ENCODE results near the gene NAB2.

The NAB2 gene

DNA sequence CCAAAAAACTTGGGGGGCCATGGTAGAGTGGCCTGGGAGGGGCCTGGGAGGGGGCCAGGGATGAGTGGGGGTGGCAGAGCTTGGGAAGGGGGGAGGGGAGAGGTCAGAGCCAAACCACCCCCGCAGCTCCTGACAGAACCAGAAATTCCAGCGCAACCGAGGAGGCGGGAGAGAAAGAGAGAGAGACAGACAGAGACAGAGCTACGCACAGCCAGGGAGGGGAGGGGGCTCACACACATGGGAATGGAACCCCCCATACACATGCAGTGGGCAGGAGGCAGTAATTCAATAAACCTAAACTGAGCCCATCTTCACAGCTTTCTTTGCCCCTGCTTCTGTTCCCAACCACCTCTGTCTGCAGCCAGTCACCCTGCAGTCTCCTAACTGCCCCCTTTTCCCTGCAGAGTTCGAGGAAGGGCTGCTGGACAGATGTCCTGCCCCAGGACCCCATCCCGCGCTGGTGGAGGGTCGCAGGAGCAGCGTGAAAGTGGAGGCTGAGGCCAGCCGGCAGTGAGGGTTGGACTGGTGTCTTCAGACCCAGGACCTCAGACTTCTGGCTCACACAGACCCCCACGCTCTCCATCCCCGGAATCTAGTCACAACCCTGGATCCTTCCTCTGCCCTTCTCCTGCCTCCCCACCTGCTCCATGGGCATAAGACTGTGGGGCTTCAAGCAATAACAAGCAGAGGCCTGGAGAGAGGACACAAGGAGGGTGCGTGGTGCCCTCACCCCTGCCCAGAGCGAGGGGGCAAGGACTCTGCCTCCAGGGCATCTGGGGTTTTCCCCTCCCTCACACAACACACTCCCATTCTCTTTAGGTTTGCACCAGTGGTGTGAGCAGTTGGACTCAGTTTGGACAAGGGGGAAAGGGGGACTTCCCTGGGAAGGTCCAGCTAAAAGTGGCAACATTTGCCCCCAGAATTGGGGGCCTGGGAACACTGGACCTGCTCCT is 5.6 kb downstream of the NAB2 start:
- no peak for DNase-seq (ENCODE audit: low read depth)

DNA sequence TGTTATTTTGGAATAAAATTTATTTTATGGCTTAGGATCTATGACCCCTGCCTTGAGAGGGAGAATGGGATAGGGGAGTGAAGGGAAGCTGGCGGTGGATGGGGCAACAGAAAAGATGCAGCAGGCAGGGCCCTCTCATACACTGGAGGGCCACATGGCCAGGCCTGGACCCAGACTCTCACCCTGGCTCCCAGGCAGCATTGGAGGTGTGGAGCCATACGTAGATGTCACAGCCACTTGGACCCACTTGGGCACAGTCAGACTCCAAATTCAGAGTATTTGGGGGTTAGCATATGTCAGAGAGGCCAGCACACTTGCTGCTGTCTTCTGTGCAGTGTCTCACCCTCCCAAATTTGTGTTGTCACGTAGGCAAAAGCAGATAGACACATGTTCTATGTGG is 6.5 kb downstream of the NAB2 start:
- no peak for DNase-seq (ENCODE audit: low read depth)

DNA sequence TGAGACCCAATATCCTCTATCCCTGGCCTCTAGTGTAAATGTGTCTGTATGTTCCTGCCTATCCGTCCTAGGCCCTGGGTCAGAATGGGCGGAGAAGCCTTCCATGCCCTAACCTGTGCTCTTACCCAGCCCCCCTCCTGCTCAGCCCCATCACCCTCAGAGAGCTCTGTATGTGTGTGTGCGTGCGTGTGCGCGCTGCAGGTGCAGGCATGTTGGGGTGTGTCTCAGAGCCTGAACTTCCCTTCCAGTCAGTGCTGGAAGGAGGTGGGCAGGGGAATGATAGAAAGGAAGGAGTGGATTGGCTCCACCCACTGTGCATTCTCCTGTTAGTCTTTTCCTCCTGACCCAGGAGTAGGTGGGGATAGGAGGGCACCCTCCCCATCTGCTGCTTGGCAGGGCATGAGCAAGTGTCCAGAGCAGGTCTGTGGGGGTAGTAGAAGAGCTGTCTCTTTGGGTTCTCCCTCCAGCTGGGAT is 7.2 kb downstream of the NAB2 start:
- no peak for DNase-seq (ENCODE audit: low read depth)

DNA sequence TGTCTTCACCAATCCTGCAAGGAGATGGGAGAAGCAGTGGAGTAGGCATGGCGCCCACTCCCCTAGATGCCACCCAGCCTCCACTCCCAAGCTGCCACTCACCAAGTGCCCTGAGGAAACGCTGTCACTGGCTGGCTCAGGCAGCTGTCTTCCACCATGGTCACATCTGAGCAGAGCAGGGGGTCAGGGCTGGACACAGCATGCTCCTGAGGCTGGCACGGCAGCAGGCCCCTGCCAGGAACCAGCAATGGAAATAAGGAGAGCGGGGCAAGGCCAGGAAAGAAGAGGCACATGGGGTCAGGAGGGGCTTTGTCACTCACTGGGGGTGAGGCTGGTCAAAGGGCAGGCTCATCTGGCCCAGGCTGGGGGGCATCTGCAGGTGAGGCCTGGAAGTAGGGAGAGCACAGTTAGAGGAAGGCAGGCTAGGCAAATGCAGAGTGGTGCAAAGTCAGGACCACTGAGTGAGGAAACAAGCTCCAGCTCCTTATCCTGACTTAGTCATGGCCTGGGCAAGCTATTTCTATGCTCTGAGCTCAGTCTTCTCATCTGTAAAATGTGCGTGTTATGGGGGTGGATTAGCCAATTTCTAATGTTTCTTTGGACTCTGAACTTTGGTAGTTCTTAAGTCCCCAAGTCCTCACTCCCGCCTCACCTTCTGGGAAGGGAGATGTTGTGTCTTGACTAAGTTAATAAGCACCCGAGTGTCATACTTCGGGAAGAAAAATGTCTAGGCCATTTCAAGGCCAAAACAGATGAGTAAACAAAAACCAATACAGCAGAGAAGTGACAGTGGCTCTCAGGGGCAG is 8.0 kb downstream of the NAB2 start:
- no peak for DNase-seq (ENCODE audit: low read depth)

DNA sequence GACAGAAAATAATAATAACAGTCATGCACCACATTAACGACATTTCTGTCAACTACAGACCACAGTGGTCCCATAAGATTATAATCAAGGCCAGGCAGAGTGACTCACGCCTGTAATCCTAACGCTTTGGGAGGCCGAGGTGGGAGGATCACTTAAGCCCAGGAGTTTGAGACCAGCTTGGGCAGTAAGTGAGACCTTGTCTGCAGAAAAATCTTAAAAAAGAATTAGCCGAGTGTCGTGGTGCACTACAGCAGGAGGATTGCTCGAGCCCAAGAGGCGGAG is 8.6 kb downstream of the NAB2 start:
- no peak for DNase-seq (ENCODE audit: low read depth)

DNA sequence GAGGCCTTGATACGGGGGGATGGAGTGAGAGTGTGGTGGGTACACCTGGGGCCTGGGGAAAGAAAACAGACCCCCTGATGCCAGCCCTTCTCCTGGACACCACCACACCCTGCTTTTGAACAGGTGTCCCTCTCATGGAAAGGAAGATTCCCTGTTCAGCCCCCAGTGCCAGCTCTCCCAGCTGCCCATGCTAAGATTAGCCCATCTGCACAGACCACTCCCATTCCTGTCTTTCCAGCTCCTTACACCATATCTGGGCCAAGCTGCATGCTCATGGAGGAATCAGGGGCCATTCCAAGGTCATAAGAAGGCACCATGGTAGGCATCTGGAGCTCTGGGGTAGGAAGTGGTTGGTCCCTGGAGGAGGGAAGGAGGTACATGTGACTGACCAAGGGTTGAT is 9.6 kb downstream of the NAB2 start:
- no peak for DNase-seq (ENCODE audit: low read depth)

DNA sequence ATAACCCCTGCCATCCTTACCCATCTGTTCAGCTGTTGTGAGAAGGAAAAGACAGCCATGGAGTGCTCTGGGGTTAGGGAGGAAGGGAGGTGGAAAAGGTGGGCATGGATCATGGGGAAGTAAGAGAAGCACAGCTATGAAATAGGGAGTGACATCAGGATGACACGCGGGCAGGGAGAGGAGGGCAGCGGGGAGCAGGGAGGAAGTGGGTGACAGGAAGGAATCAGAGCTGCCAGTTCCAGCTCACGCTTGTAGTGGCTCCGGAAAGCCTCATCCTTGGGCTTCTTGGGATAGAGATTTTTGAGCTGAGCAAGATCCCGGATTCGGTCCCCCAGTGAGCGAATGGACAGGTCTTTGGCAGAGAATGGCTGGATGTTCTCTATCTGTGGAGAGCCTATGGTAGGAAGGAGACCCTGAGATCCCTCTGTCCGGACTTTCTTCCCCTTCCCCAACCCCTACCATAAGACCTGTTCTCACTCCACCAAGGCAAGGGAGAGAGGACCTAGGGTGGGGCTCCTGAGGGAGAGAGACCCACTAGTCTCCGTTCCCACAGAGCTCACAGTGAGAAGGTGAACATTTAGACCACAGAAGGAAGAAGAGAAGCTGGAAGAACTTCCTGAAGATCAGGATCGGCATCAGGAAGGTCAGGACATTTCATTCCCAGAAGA is 10.3 kb downstream of the NAB2 start:
- DNase-seq (ENCODE audit: low read depth): no peak

DNA sequence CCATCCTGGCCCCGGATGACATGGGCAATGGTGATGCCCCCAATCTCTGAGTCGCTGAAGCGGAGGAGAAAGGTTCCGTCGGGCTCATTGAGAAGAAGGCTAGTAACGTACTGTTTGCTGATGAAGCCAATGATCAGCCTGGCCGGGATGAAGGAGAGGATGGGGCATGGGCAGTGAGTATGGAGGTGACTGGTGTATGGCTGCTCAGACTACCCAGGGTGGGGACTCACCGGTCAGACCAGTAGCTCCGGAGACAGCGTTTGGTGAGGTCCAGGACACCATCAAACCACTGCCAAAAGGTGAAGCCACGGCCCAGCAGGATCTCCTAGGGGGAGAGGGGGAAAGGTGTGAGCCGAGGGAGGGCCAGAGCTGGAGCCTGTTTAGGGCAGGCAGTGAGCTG is 10.9 kb downstream of the NAB2 start:
- no peak for DNase-seq (ENCODE audit: low read depth)

DNA sequence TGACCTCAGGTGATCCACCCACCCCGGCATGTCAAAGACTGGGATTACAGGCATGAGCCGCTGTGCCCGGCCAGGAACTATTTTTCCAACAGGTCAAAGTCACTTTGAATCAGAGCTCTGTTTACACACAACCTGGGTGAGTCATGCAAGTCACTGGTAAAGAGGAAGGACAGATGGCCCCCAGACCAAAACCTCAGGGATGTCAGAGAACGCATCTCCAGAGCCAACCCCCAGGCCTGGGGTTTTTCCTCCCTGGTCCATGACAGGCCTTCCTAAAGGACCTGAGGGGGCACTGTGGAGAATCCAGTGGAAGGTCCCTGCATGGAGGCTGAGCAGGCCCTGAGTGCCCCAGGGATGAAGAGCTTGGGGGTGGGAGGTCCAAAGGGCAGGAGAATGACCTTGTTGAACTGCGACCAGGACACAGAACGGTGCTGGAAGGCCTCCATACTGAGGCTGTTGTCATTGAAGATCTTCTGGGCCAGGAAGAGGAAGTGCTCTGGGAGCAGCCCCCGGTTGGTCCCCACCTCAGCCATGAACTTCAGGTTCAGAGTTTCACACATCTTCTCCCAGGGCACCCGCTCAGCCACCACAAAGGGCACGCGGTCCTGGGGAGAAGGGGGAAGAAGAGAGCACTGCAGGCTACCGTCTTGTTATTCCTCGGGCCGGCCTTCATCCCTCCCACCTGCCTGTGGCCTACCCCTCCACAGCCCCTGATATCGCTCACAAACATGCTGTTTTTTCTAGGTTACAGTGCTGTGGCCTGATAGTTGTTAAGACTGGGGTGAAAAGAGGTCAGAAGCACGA is 13.2 kb downstream of the NAB2 start:
- DNase-seq (ENCODE audit: low read depth): no peak

DNA sequence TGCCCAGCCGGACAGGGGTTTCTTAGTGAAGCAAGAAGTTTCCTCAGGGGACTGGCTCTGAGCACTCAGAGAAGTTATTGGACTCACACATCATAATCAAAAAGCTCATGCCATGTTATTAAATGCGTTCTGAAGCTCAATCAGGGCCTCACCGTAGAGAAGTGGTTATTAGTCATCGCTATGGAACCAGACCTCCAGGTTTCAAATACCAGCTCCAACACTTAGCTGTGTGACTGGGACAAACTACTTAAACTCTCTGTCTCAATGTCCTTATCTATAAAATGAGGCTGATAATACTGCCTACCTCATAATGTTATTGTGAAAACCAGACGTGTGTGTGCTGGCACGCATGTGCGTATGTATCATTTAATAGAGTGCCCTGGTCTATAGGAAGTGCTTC is 14.9 kb downstream of the NAB2 start:
- DNase-seq (ENCODE audit: low read depth): no peak

DNA sequence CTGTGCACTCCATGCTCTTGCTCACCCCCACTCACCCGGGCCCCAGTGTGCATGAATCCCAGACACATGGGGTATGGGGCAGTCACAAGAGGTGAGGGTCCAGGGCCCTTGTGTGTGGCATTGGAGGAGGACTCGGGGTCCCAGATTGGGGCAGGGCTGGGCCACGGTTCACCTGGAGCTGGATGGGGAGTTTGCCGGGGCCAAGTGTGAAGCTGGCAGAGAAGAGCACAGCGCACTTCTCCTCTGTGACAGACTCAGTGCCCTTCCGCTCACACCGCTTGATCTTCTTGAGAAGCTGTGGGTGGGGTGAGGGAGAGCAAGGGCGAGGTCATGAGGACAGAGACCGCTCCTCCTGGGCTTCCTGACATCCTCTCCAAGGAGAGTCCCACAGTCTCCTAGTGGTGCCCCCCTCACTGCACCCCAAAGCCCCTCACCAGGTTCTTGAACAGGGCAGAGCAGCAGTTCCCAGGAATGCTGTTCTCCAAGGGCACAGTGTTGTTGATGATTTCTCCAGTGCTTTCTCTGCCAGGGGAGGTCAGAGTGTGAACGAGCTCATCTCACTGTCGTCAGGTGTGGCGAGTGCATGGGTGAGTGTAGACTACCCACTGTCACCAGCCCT is 15.5 kb downstream of the NAB2 start:
- DNase-seq (ENCODE audit: low read depth): no peak

DNA sequence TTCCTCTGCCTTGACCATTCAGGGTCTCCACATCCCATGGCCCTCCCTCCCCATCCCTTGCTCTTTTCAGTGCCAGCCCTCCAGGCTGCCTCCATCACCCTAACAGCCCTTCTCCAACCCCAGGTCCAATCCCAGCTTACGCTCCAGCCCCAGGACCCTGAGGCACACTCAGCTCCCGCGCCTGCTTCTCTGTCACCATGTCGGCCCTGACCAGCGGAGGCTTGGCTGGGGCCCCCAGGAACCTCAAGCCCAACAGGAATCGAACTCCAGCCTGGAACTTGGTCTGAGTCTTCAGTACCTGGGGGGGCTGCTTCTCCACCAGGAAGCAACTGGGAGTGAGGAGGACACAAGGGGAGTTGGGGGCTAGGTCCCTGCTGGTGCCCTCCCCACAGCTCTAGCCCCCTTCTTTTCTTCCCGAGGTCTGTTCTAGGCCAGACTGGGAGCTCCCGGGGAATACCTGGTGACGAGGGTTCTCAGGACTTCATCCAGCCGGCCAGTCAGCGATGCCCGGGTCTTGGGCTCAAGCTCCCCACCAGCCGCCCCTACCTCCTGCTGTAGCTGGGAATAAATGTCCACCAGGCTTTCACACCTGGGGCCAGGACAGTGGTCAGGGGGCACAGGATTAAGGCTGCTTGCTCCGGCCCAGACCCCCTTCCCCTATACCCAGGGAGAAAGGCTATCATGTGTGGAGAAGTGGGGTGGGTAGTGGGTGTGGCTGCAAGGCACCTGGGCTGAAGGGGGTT is 16.3 kb downstream of the NAB2 start:
- DNase-seq (ENCODE audit: low read depth): no peak

DNA sequence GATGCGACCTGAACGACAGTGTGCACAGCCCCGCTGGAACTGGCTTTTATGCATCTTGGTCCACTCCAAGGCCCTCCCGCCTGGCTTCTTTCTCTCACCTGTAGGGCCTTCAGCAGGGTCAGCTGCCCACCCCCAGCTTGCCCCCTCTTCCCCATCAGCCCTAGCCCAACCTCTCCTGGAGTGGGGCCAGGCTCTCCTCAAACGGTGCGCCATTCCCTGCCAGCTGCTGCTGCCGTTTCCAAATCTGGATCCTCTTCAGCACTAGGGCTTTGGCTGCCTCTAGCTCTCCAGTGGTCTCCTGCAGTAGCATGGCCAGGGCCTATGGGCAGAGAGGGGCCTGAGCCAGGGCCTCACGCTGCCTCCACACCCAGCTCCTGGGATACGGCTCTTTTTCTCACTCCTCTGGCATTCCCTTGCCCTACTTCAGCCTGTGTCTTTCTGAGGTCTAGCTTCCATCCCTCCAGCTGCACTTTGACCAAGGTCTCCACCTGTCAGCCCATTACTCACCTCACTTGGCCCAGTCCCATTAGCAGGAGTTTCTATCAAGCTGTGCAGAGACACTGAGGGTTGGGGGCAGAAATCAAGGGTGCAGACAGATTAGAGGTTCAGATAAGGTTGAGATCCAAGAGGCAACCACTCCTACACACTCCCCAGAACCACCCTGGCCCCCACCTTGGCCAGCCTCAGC is 17.3 kb downstream of the NAB2 start:
- no peak for DNase-seq (ENCODE audit: low read depth)

DNA sequence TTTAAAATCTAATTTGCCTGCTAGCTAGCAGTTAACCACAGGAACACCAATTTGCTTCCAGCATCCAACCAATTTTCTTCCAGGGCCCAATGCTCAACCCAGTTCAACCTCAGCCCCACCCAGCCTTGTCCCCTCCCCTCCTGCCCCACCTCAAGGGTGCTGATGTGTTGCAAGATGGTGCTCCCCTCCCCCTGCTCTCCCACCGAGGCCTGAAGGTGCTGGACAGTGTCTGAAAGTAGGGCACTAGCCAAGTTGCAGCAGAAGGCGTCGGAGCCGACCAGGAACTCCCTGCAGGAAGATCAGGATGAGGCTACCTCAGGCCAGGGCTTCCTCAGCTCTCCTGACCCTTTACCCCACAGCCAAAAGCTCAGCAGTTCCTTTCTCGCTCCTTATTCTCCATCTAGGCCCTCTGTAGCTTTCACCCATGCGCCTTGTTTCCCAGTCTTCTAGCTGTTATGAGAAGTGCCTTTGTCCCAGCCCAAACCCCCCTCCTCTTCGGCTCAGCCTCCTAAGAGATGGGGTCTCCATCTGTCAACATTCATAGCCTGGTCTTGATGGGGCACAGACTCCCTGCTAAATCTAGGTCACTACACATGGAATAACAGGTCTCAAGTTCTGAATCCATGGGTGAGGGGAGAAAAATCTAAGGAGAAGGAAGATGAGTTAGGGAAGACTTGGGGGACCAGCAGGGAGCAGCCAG is 18.7 kb downstream of the NAB2 start:
- DNase-seq (ENCODE audit: low read depth): no peak

DNA sequence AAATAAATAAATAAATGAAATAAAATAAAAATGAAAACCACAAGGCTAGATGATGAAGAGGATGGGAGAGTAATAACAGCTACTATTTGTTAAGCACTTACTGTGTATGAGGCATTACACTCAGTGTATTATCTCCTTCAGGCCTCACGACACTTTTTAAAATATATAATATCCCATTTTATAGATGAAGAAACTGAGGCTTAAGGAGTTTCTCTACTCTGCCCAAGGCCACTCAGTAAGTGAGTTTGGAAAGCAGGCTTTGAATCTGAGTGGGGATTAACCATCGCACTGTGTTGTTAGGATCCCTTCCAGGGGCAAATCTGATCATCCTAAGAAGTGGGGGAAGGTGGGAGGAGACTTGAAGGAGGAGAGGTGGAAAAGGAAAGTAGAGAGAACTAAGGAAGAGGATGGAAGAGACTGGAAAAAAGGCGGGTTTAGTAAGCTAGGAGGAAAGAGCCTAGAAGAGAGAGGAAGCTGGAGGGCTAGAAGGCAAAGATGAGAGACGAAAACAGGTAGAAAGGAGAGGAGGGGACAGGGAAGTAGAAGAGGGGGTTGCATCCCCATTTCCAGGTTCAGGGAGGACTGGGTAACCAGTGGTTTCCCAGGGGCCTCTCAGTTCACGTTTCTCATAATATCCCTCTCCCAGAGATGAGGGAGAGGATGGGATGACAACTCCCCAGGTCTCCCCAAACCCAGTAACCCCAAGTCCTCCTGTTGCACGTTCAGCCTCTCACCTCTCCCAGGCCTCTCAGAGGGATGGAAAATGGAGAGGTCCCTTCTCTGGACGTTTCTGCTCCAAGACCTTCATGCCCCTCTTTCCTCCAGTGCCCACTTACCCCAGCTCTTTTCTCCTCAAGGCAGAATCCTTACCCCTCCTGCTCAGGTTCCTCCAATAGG is 20.5 kb downstream of the NAB2 start:
- DNase-seq (ENCODE audit: low read depth): no peak

DNA sequence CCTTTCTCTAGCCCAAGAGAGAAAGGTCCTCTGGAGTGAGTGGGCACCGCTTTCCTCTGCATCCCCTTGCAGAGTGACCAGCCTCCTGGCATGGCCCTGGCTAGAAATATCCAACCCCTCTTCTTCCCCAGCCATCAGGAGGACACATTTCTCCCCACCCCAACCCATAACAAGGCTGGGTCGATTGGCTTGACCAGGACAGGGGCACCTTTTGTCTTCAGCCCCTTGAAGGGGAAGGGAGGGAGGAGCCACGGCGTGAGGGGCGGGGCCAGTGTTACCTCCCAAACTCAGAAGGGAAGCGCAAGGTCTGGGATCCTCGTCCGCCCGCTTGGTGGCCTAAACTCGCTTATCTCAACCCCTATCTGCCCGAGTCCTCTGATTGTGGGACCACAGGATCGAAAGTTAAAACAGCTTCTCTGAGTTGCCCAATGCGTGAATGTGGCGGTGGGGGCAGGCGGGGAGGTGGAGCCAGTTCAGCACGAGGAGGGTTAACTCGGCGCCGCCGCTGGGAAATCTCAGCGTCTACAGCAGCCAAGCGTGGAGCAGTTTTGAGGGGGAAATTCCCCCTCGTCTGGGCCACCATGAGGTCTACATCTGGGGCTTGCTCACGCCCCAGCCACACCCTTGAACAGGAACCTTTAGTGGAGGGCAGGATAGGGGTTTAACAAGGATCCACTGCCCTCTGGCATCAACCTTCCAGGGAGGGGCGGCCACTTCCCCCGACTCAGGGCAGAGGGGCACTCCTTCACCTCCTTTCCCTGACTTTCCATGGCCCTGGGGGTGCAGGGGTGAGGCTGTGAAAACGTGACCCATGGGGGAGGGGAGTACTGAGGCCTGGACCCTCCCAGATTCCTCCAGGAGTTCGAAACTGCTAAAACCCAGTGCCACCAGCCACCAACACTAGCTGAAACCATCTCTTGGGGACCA is 21.5 kb downstream of the NAB2 start:
- DNase-seq (ENCODE audit: low read depth): no peak

DNA sequence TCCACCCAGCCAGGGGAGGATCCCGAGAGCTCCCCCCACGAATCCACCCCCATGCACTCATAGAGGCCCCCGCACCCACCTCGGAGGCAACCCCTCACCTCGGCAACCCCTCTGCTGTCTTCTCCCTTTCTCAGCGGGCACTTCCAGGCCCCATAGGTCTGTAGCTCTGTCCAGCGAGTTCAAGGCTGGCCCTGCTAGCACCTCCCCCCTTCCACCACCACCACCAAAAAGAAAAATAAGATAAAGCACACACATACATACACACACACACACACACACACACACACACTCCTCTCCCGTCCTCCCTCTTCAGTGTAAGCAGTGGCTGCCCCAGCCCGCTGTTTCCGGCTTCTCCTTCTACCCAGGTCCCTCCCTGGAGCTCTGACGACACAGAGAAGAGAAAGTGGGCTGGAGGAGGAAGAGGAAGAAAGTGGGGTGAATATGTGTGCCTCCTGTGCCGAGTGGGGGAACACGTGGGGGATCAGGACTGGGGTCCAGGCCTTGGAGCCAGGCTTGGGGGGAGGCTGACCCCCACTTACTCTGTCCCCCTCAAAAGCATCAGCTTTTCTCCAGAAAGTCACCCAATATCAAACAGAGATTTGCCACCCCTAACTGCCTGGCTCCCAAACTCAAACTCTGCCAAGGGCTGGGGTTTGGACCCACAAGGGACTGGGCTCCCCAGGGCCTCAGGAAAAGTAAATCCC is 22.3 kb downstream of the NAB2 start, which contains the start of gene STAT6:
STAT6 (minus strand) TSS at position 332 of the 704 bp plus-strand sequence. CDS start 3,084 bp downstream, outside the sequence.
- peak; percentile 80 for DNase-seq (ENCODE audit: low read depth)

Measured in fibroblast of the conjunctiva (primary cell).